ES-I3 (cell line): ENCODE results near the gene EIF3F.
A peak's percentile ranks its signal among the peaks of the same experiment; 100 is the strongest.

ENCODE experiments used
- H3K36me3 ChIP-seq: 2 replicates; pipeline ENCODE4 v1.6.1; 2013; ENCODE audit warnings: mild to moderate bottlenecking, low read length, control low read depth, moderate library complexity; ENCODE audit not compliant: insufficient read depth
- H3K4me1 ChIP-seq: 2 replicates; pipeline ENCODE4 v1.6.1; 2013; ENCODE audit warnings: mild to moderate bottlenecking, control low read depth, low read length; ENCODE audit not compliant: insufficient read depth
- H3K9ac ChIP-seq: 2 replicates; pipeline ENCODE4 v1.6.1; 2013; ENCODE audit warnings: low read depth, mild to moderate bottlenecking, low read length, moderate library complexity
- H3K9me3 ChIP-seq: 2 replicates; pipeline ENCODE4 v1.6.1; 2013; ENCODE audit warnings: mild to moderate bottlenecking, low read length, moderate library complexity; ENCODE audit not compliant: control insufficient read depth, insufficient read depth

EIF3F gene

GRCh38 chr11:7986768-7987559 lies at the start of gene EIF3F:
EIF3F (plus strand) TSS chr11:7987337; CDS start chr11:7987353, 16 bp downstream.
- H3K36me3 ChIP-seq = peaks cover 14% of the 10 kb centered on the region
- peak within 1 kb of the TSS; percentile 94 for H3K9ac ChIP-seq
- peaks cover 18% of the 10 kb centered on the region for H3K4me1 ChIP-seq
- H3K9me3 ChIP-seq = no peaks in the 10 kb centered on the region

GRCh38 chr11:7941146-7941545 lies 46.0 kb upstream of the EIF3F start:
- H3K36me3 ChIP-seq = no peaks in the 10 kb centered on the region
- no peak overlapping the region for H3K9ac ChIP-seq
- no peaks in the 10 kb centered on the region for H3K4me1 ChIP-seq
- H3K9me3 ChIP-seq = peaks cover 4% of the 10 kb centered on the region; the same call in 1 of the 2 replicates

GRCh38 chr11:7941608-7942007 lies 45.5 kb upstream of the EIF3F start, which contains the start of gene OR10A3:
OR10A3 (minus strand) TSS chr11:7941708; CDS start chr11:7939520, 2,188 bp downstream.
- H3K9me3 ChIP-seq = peaks cover 4% of the 10 kb centered on the region; the same call in 1 of the 2 replicates
- H3K36me3 ChIP-seq = no peaks in the 10 kb centered on the region
- H3K9ac ChIP-seq = no peak within 1 kb of the TSS
- H3K4me1 ChIP-seq = no peaks in the 10 kb centered on the region

GRCh38 chr11:7944123-7944522 lies 43.0 kb upstream of the EIF3F start:
- Histone ChIP-seq H3K9ac (no peak overlapping the region), H3K4me1 (no peaks in the 10 kb centered on the region), H3K36me3 (no peaks in the 10 kb centered on the region), H3K9me3 (peaks cover 4% of the 10 kb centered on the region; the same call in 1 of the 2 replicates)

GRCh38 chr11:7949934-7950333 lies 37.2 kb upstream of the EIF3F start:
- H3K9me3 ChIP-seq = no peaks in the 10 kb centered on the region
- no peaks in the 10 kb centered on the region for H3K4me1 ChIP-seq
- no peak overlapping the region for H3K9ac ChIP-seq
- no peaks in the 10 kb centered on the region for H3K36me3 ChIP-seq

GRCh38 chr11:7955191-7955590 lies 31.9 kb upstream of the EIF3F start:
- H3K4me1 ChIP-seq = no peaks in the 10 kb centered on the region
- no peaks in the 10 kb centered on the region for H3K9me3 ChIP-seq
- no peaks in the 10 kb centered on the region for H3K36me3 ChIP-seq
- no peak overlapping the region for H3K9ac ChIP-seq

- no peak overlapping the region for H3K9ac ChIP-seq
- peaks cover 5% of the 10 kb centered on the region for H3K4me1 ChIP-seq
- H3K9me3 ChIP-seq = no peaks in the 10 kb centered on the region
- no peaks in the 10 kb centered on the region for H3K36me3 ChIP-seq
Measured at GRCh38 chr11:7964261-7964660, 22.9 kb upstream of the EIF3F start.

- no peak overlapping the region for H3K9ac ChIP-seq
- no peaks in the 10 kb centered on the region for H3K9me3 ChIP-seq
- H3K4me1 ChIP-seq = peaks cover 5% of the 10 kb centered on the region
- no peaks in the 10 kb centered on the region for H3K36me3 ChIP-seq
Measured at GRCh38 chr11:7964873-7965272, 22.3 kb upstream of the EIF3F start.

GRCh38 chr11:7965386-7965785 lies 21.8 kb upstream of the EIF3F start, which contains the start of gene NLRP10:
NLRP10 (minus strand) TSS chr11:7965447; CDS start chr11:7963495, 1,952 bp downstream.
- Histone ChIP-seq H3K36me3 (no peaks in the 10 kb centered on the region), H3K9ac (no peak within 1 kb of the TSS), H3K9me3 (no peaks in the 10 kb centered on the region), H3K4me1 (peaks cover 5% of the 10 kb centered on the region)

- Histone ChIP-seq H3K4me1 (peaks cover 8% of the 10 kb centered on the region), H3K9ac (no peak overlapping the region), H3K36me3 (no peaks in the 10 kb centered on the region), H3K9me3 (no peaks in the 10 kb centered on the region)
Measured at GRCh38 chr11:7967097-7967496, 20.0 kb upstream of the EIF3F start.

- Histone ChIP-seq H3K9ac (no peak overlapping the region), H3K36me3 (no peaks in the 10 kb centered on the region), H3K4me1 (peaks cover 8% of the 10 kb centered on the region), H3K9me3 (no peaks in the 10 kb centered on the region)
Measured at GRCh38 chr11:7967826-7968225, 19.3 kb upstream of the EIF3F start.

GRCh38 chr11:7968686-7969085 lies 18.5 kb upstream of the EIF3F start:
- Histone ChIP-seq H3K9ac (no peak overlapping the region), H3K9me3 (no peaks in the 10 kb centered on the region), H3K36me3 (no peaks in the 10 kb centered on the region), H3K4me1 (peaks cover 8% of the 10 kb centered on the region)

GRCh38 chr11:7969756-7970646 lies 17.1 kb upstream of the EIF3F start:
- H3K9me3 ChIP-seq = no peaks in the 10 kb centered on the region
- no peaks in the 10 kb centered on the region for H3K36me3 ChIP-seq
- H3K4me1 ChIP-seq = peaks cover 4% of the 10 kb centered on the region; the same call in 1 of the 2 replicates
- peak overlapping the region; percentile 22; the same call in 1 of the 2 replicates for H3K9ac ChIP-seq

GRCh38 chr11:7971846-7972245 lies 15.3 kb upstream of the EIF3F start:
- Histone ChIP-seq H3K36me3 (no peaks in the 10 kb centered on the region), H3K9me3 (no peaks in the 10 kb centered on the region), H3K9ac (no peak overlapping the region), H3K4me1 (peaks cover 4% of the 10 kb centered on the region; the same call in 1 of the 2 replicates)
